SK-N-MC (cell line): ENCODE measurements around the gene PRR5L.

ENCODE experiments used
- DNase-seq: peaks from one replicate; pipeline ENCODE4 v3.0.0-alpha.2; 2011; ENCODE audit warnings: low read depth, low spot score
- H3K27ac ChIP-seq: fragments of 200-600 bp; sonication (generic); 2 replicates; pipeline ENCODE4 v1.5.1; 2016; ENCODE audit warnings: mixed run types
- H3K36me3 ChIP-seq: fragments of 200-600 bp; sonication (generic); 2 replicates; pipeline ENCODE4 v1.6.1; 2017; ENCODE audit warnings: antibody characterized with exemption, low read length, mixed read lengths; ENCODE audit not compliant: insufficient read depth
- H3K4me3 ChIP-seq: fragments of 200-600 bp; sonication (generic); 2 replicates; pipeline ENCODE4 v1.5.1; 2016
- H3K9ac ChIP-seq: fragments of 200-600 bp; sonication (generic); 2 replicates; pipeline ENCODE4 v1.8.0; 2017; ENCODE audit warnings: mixed run types, mixed read lengths; ENCODE audit not compliant: insufficient read length
- H3K9me3 ChIP-seq: fragments of 200-600 bp; sonication (generic); 2 replicates; pipeline ENCODE4 v1.6.1; 2017; ENCODE audit warnings: low read depth, mild to moderate bottlenecking, antibody characterized with exemption, low read length, moderate library complexity, mixed read lengths
- EZH2 ChIP-seq: fragments of 200-600 bp; sonication (generic); IDR thresholded peaks from one replicate; pipeline ENCODE4 v1.6.1; 2017; ENCODE audit warnings: antibody characterized with exemption
- FOXP2 ChIP-seq: optimal IDR thresholded peaks from 2 replicates; pipeline ENCODE3; 2011; ENCODE audit warnings: mild to moderate bottlenecking, moderate library complexity; ENCODE audit not compliant: insufficient read depth; ENCODE audit errors: extremely low read length, control extremely low read depth
- POLR2AphosphoS5 ChIP-seq: IDR thresholded peaks from 2 replicates; pipeline ENCODE4 v1.6.1; 2012; ENCODE audit warnings: mild to moderate bottlenecking, low read depth, low read length, borderline replicate concordance

Gene PRR5L

GRCh38 chr11:36400766-36401455, 104.8 kb downstream of the PRR5L start:
- no peak for TF ChIP-seq POLR2AphosphoS5
- TF ChIP-seq EZH2, result no peak
- no peak for TF ChIP-seq FOXP2
- H3K36me3 ChIP-seq, result peaks cover 100% of the 10 kb centered on the region
- no peaks in the 10 kb centered on the region for H3K9me3 ChIP-seq
- H3K27ac ChIP-seq, result no peak overlapping the region
- DNase-seq, result no peak
- no peak overlapping the region for H3K4me3 ChIP-seq
- no peak overlapping the region for H3K9ac ChIP-seq

- H3K27ac ChIP-seq, result no peak overlapping the region
- no peak for TF ChIP-seq EZH2
- no peak for TF ChIP-seq FOXP2
- no peak for TF ChIP-seq POLR2AphosphoS5
- no peak for DNase-seq
- peaks cover 100% of the 10 kb centered on the region for H3K36me3 ChIP-seq
- no peak overlapping the region for H3K9ac ChIP-seq
- no peaks in the 10 kb centered on the region for H3K9me3 ChIP-seq
- no peak overlapping the region for H3K4me3 ChIP-seq
Observed at GRCh38 chr11:36402568-36403170, 106.6 kb downstream of the PRR5L start.

GRCh38 chr11:36403661-36404060, 107.6 kb downstream of the PRR5L start:
- H3K9me3 ChIP-seq, result no peaks in the 10 kb centered on the region
- H3K9ac ChIP-seq, result no peak overlapping the region
- H3K36me3 ChIP-seq, result peaks cover 100% of the 10 kb centered on the region
- H3K27ac ChIP-seq, result no peak overlapping the region
- TF ChIP-seq POLR2AphosphoS5 (no peak), EZH2 (no peak), FOXP2 (no peak)
- H3K4me3 ChIP-seq, result no peak overlapping the region
- no peak for DNase-seq

- no peak for DNase-seq
- Histone ChIP-seq H3K9me3 (no peaks in the 10 kb centered on the region), H3K4me3 (no peak overlapping the region), H3K9ac (no peak overlapping the region), H3K27ac (no peak overlapping the region), H3K36me3 (peaks cover 100% of the 10 kb centered on the region)
- TF ChIP-seq POLR2AphosphoS5, result no peak
- TF ChIP-seq EZH2, result no peak
- TF ChIP-seq FOXP2, result no peak
Observed at GRCh38 chr11:36404831-36405230, 108.7 kb downstream of the PRR5L start.

GRCh38 chr11:36405585-36406367, 109.7 kb downstream of the PRR5L start:
- Histone ChIP-seq H3K4me3 (no peak overlapping the region), H3K27ac (no peak overlapping the region), H3K9me3 (no peaks in the 10 kb centered on the region), H3K36me3 (peaks cover 100% of the 10 kb centered on the region), H3K9ac (no peak overlapping the region)
- DNase-seq, result no peak
- TF ChIP-seq POLR2AphosphoS5 (no peak), EZH2 (no peak), FOXP2 (no peak)

GRCh38 chr11:36407356-36407755, 111.3 kb downstream of the PRR5L start:
- H3K27ac ChIP-seq, result no peak overlapping the region
- no peak for TF ChIP-seq EZH2
- TF ChIP-seq POLR2AphosphoS5, result no peak
- TF ChIP-seq FOXP2, result no peak
- H3K36me3 ChIP-seq, result peaks cover 100% of the 10 kb centered on the region
- no peak overlapping the region for H3K9ac ChIP-seq
- DNase-seq, result no peak
- H3K9me3 ChIP-seq, result no peaks in the 10 kb centered on the region
- no peak overlapping the region for H3K4me3 ChIP-seq

- Histone ChIP-seq H3K9ac (no peak overlapping the region), H3K4me3 (no peak overlapping the region), H3K36me3 (peaks cover 99% of the 10 kb centered on the region), H3K27ac (no peak overlapping the region), H3K9me3 (0 out of 2 replicates have a peak, but pooled peaks cover 7% of the 10 kb centered on the region)
- TF ChIP-seq POLR2AphosphoS5 (no peak), EZH2 (no peak), FOXP2 (no peak)
- DNase-seq, result no peak
Observed at GRCh38 chr11:36408498-36409136, 112.5 kb downstream of the PRR5L start.

- DNase-seq, result no peak
- H3K36me3 ChIP-seq, result peaks cover 92% of the 10 kb centered on the region
- no peak overlapping the region for H3K27ac ChIP-seq
- no peak overlapping the region for H3K4me3 ChIP-seq
- TF ChIP-seq EZH2 (no peak), POLR2AphosphoS5 (no peak), FOXP2 (no peak)
- H3K9me3 ChIP-seq, result 0 out of 2 replicates have a peak, but pooled peaks cover 7% of the 10 kb centered on the region
- H3K9ac ChIP-seq, result no peak overlapping the region
Observed at GRCh38 chr11:36409152-36409816, 113.2 kb downstream of the PRR5L start.
